GM23248 (cell line): ENCODE data around the gene GTF2F2. TPM values are rescaled to one million over a fixed set of nuclear protein-coding genes. Genes with fewer than 3 reads are reported as not detected.
"Not testable (repeated sequence)": the region's sequence is repeated elsewhere in the genome, so short reads cannot be mapped to it uniquely, and the experiment has no call there.

Experiments used
- DNase-seq: peaks from one replicate; pipeline ENCODE4 v3.0.0-alpha.2; 2015
- H2AFZ ChIP-seq: fragments of 200-600 bp; sonication (generic); 2 replicates; pipeline ENCODE4 v1.6.1; 2016; ENCODE audit warnings: antibody characterized with exemption
- H3F3A ChIP-seq: fragments of 200-600 bp; sonication (generic); 2 replicates; pipeline ENCODE4 v1.6.1; 2016; ENCODE audit warnings: mild to moderate bottlenecking, antibody characterized with exemption, mixed run types; ENCODE audit not compliant: insufficient read depth
- H3K27ac ChIP-seq: fragments of 200-600 bp; sonication (generic); 2 replicates; pipeline ENCODE4 v1.5.1; 2016; ENCODE audit warnings: mild to moderate bottlenecking
- H3K27me3 ChIP-seq: fragments of 200-600 bp; sonication (generic); replicated peaks from 2 replicates; pipeline ENCODE4 v1.6.1; 2016; ENCODE audit warnings: mild to moderate bottlenecking; ENCODE audit not compliant: insufficient read depth
- H3K36me3 ChIP-seq: fragments of 200-600 bp; sonication (generic); 2 replicates; pipeline ENCODE4 v1.6.1; 2016; ENCODE audit warnings: low read depth, mild to moderate bottlenecking
- H3K4me1 ChIP-seq: fragments of 200-600 bp; sonication (generic); 2 replicates; pipeline ENCODE4 v1.6.1; 2016; ENCODE audit warnings: mild to moderate bottlenecking; ENCODE audit not compliant: insufficient read depth
- H3K4me2 ChIP-seq: fragments of 200-600 bp; sonication (generic); one replicate; pipeline ENCODE4 v1.6.1; 2016; ENCODE audit warnings: mild to moderate bottlenecking; ENCODE audit not compliant: unreplicated experiment
- H3K4me3 ChIP-seq: fragments of 200-600 bp; sonication (generic); 2 replicates; pipeline ENCODE4 v1.5.1; 2016; ENCODE audit warnings: mild to moderate bottlenecking
- H3K79me2 ChIP-seq: fragments of 200-600 bp; sonication (generic); 2 replicates; pipeline ENCODE4 v1.6.1; 2016; ENCODE audit warnings: mild to moderate bottlenecking; ENCODE audit not compliant: insufficient read depth
- H3K9ac ChIP-seq: fragments of 200-600 bp; sonication (generic); 2 replicates; pipeline ENCODE4 v1.6.1; 2016; ENCODE audit warnings: mild to moderate bottlenecking
- H3K9me2 ChIP-seq: fragments of 200-600 bp; sonication (generic); 2 replicates; pipeline ENCODE4 v1.6.1; 2016; ENCODE audit warnings: mixed run types, mild to moderate bottlenecking, moderate library complexity; ENCODE audit not compliant: insufficient read depth
- H3K9me3 ChIP-seq: fragments of 200-600 bp; sonication (generic); one replicate; pipeline ENCODE4 v1.6.1; 2017; ENCODE audit warnings: low read depth
- H4K20me1 ChIP-seq: fragments of 200-600 bp; sonication (generic); 2 replicates; pipeline ENCODE4 v1.6.0; 2016; ENCODE audit not compliant: insufficient read depth
- EZH2 ChIP-seq: fragments of 200-600 bp; sonication (generic); IDR thresholded peaks from 2 replicates; pipeline ENCODE4 v1.6.1; 2018; ENCODE audit warnings: antibody characterized with exemption, mild to moderate bottlenecking; ENCODE audit not compliant: insufficient read depth, poor library complexity, severe bottlenecking
- EZH2phosphoT487 ChIP-seq: fragments of 200-600 bp; sonication (generic); IDR thresholded peaks from 2 replicates; pipeline ENCODE4 v1.6.1; 2018; ENCODE audit warnings: antibody characterized with exemption, moderate library complexity, mild to moderate bottlenecking, low read depth; ENCODE audit not compliant: insufficient read depth
- WGBS, 2 experiments: methylation state at CpG; one replicate each; pipeline ENCODE4 v1.1.6; 2015 to 2017; ENCODE audit warnings: low lambda C conversion rate in 2 of 2, low coverage in 1 of 2; ENCODE audit errors: missing lambda C conversion rate in 2 of 2; 5-methylcytosine and 5-hydroxymethylcytosine counted together
- in situ Hi-C: fragments of 300-500 bp; cut with MboI; formaldehyde crosslinking; loops from 2 replicates; pipeline ENCODE4 v1.15.0; 2020
- polyA plus RNA-seq: library from polyadenylated mRNA; unstranded; fragments of >200 nt; fragmentation: Nextera tagmentation; extraction: Ambion mirVana; gene quantifications from 2 replicates; pipeline ENCODE4 v1.2.1, GENCODE V29; 2016
- total RNA-seq: library from RNA; depleted of rRNA; stranded (reverse); fragments of >200 nt; shearing (Covaris generic); gene quantifications from 2 replicates; pipeline ENCODE4 v1.2.3, GENCODE V29; 2014

The GTF2F2 gene
- total and polyA plus RNA-seq, 2 experiments from 2014 or later, result 23.7 to 27.6 TPM

GRCh38 chr13:45292176-45292575, 171.9 kb downstream of the GTF2F2 start:
- no peak for TF ChIP-seq EZH2phosphoT487
- no peak for TF ChIP-seq EZH2
- peak; percentile 41 for DNase-seq
- no peaks in the 10 kb centered on the region for H3K27me3 ChIP-seq
- H3F3A ChIP-seq, result peaks cover 18% of the 10 kb centered on the region; the same call in 1 of the 2 replicates
- no peak overlapping the region for H3K4me3 ChIP-seq
- H3K4me1 ChIP-seq, result no peaks in the 10 kb centered on the region; the same call in 1 of the 2 replicates
- H3K4me2 ChIP-seq, result no peak overlapping the region
- no peak overlapping the region for H3K9ac ChIP-seq
- 96 to 100% methylated on average over 1 of the region's 1 CpG for WGBS, 2 experiments
- no peak overlapping the region for H3K27ac ChIP-seq
- in situ Hi-C loops, result no loop called here
- no peaks in the 10 kb centered on the region for H3K9me3 ChIP-seq
- H4K20me1 ChIP-seq, result no peaks in the 10 kb centered on the region
- no peak overlapping the region for H2AFZ ChIP-seq
- H3K9me2 ChIP-seq, result no peaks in the 10 kb centered on the region
- H3K36me3 ChIP-seq, result no peaks in the 10 kb centered on the region
- no peaks in the 10 kb centered on the region for H3K79me2 ChIP-seq

- Histone ChIP-seq H3K79me2 (no peaks in the 10 kb centered on the region), H3F3A (peaks cover 14% of the 10 kb centered on the region; the same call in 1 of the 2 replicates), H3K9me2 (no peaks in the 10 kb centered on the region), H3K9ac (no peak overlapping the region), H3K36me3 (no peaks in the 10 kb centered on the region), H3K4me2 (no peak overlapping the region), H3K9me3 (no peaks in the 10 kb centered on the region), H3K4me3 (no peak overlapping the region), H3K27ac (no peak overlapping the region), H4K20me1 (no peaks in the 10 kb centered on the region), H3K27me3 (no peaks in the 10 kb centered on the region), H2AFZ (no peak overlapping the region), H3K4me1 (no peaks in the 10 kb centered on the region; the same call in 1 of the 2 replicates)
- WGBS, 2 experiments, result 83 to 85% methylated on average over 7 of the region's 7 CpGs
- DNase-seq, result no peak
- no peak for TF ChIP-seq EZH2phosphoT487
- no peak for TF ChIP-seq EZH2
- in situ Hi-C loops, result no loop called here
Measured at GRCh38 chr13:45295536-45295935, 175.2 kb downstream of the GTF2F2 start.

DNA sequence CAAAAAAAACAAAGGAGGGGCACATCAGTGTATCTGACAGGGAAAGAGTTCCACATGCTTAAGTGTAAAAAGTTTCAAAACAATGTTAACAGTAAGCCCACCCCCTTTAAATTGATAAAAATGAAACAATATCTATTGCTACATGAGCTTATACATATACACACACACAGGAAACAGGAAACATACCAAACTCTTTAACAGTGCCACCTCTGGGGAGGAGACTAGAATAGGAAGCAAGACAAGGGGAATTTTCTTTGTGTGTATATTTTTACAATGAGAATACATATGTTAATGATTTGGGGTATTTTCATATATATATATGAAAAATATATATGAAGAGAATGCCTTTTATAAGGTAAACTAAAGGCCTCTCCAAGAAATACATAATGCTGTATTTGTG, 175.9 kb downstream of the GTF2F2 start:
- DNase-seq, result no peak
- Histone ChIP-seq H3K9me2 (no peaks in the 10 kb centered on the region), H3K9ac (no peak overlapping the region), H3K36me3 (no peaks in the 10 kb centered on the region), H3K4me2 (no peak overlapping the region), H3F3A (peaks cover 11% of the 10 kb centered on the region; the same call in 1 of the 2 replicates), H3K4me3 (no peak overlapping the region), H3K27ac (no peak overlapping the region), H3K9me3 (no peaks in the 10 kb centered on the region), H3K4me1 (no peaks in the 10 kb centered on the region; the same call in 1 of the 2 replicates), H3K27me3 (no peaks in the 10 kb centered on the region), H3K79me2 (no peaks in the 10 kb centered on the region), H2AFZ (no peak overlapping the region), H4K20me1 (no peaks in the 10 kb centered on the region)
- no peak for TF ChIP-seq EZH2phosphoT487
- TF ChIP-seq EZH2, result no peak
- in situ Hi-C loops, result no loop called here

- Histone ChIP-seq H3K36me3 (no peaks in the 10 kb centered on the region), H3K9me2 (no peaks in the 10 kb centered on the region), H3K4me1 (no peaks in the 10 kb centered on the region; the same call in 1 of the 2 replicates), H3K9ac (no peak overlapping the region), H3K27me3 (no peaks in the 10 kb centered on the region), H4K20me1 (no peaks in the 10 kb centered on the region), H3K79me2 (no peaks in the 10 kb centered on the region), H2AFZ (no peak overlapping the region), H3K27ac (no peak overlapping the region), H3K9me3 (no peaks in the 10 kb centered on the region), H3F3A (no peaks in the 10 kb centered on the region), H3K4me3 (no peak overlapping the region), H3K4me2 (no peak overlapping the region)
- in situ Hi-C loops, result no loop called here
- DNase-seq, result no peak
- WGBS, 2 experiments, result 60 to 61% methylated on average over 7 of the region's 7 CpGs
- TF ChIP-seq EZH2 (no peak), EZH2phosphoT487 (no peak)
Measured at GRCh38 chr13:45297456-45298205, 177.3 kb downstream of the GTF2F2 start.

DNA sequence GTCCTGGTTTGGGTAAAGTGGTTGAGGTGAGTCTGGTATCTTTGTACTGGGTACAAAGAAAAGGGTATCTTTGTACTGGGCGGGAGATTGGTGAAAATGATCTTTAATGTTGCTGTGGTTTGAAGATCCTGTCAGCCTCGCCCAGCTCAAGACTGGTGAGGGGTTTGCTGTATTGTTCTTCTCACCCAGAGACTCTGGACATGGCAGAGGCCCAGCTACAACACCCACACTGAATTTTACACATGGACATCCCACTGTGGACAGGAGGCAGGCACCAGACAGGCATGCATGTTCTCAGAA, 177.8 kb downstream of the GTF2F2 start:
- H3K27ac ChIP-seq, result no peak overlapping the region
- no peaks in the 10 kb centered on the region for H3K27me3 ChIP-seq
- no peaks in the 10 kb centered on the region for H3F3A ChIP-seq
- no peaks in the 10 kb centered on the region for H3K36me3 ChIP-seq
- DNase-seq, result no peak
- H3K9me3 ChIP-seq, result no peaks in the 10 kb centered on the region
- H3K9ac ChIP-seq, result no peak overlapping the region
- in situ Hi-C loops, result no loop called here
- H3K79me2 ChIP-seq, result no peaks in the 10 kb centered on the region
- H3K4me2 ChIP-seq, result no peak overlapping the region
- H3K4me3 ChIP-seq, result no peak overlapping the region
- no peaks in the 10 kb centered on the region for H4K20me1 ChIP-seq
- no peaks in the 10 kb centered on the region for H3K9me2 ChIP-seq
- 70 to 83% methylated on average over 2 of the region's 2 CpGs for WGBS, 2 experiments
- no peak overlapping the region for H2AFZ ChIP-seq
- H3K4me1 ChIP-seq, result no peaks in the 10 kb centered on the region
- no peak for TF ChIP-seq EZH2
- TF ChIP-seq EZH2phosphoT487, result no peak

DNA sequence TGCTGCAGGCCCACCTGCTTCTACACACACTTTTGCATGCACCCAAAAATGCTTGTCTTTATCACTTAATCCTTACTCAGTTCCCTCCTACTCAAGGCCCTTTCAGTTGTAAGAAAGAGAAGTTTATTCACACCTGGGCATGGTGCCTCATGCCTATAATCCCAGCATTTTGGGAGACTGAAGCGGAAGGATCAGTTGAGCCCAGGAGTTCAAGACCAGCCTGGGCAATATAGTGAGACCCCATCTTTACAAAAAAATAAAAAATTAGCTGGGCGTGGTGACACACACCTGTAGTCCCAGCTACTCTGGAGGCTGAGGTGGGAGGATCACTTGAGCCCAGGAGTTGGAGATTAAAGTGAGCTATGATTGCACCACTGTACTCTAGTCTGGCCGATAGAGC, 178.2 kb downstream of the GTF2F2 start:
- DNase-seq, H3K36me3 ChIP-seq, H2AFZ ChIP-seq, H3K79me2 ChIP-seq, H3K9ac ChIP-seq, H3K27ac ChIP-seq, H3K4me3 ChIP-seq, in situ Hi-C loops, H3K4me1 ChIP-seq, H3K9me3 ChIP-seq, H3K4me2 ChIP-seq, H3K9me2 ChIP-seq, H4K20me1 ChIP-seq, H3K27me3 ChIP-seq, H3F3A ChIP-seq: not testable (repeated sequence)
- WGBS, 2 experiments, result 94 to 96% methylated on average over 3 of the region's 3 CpGs
